NCI-H1694 treated with DMSO at 0.1 percent for 48 hours (cell line): ENCODE measurements around the gene PARP16.
A peak's percentile ranks its signal among the peaks of the same experiment; 100 is the strongest.
"Not testable (repeated sequence)": the region's sequence is repeated elsewhere in the genome, so short reads cannot be mapped to it uniquely, and the experiment has no call there.

Experiments
- DNase-seq: peaks from one replicate; lab custom pipeline; 2025; lab: John Stamatoyannopoulos, UW

PARP16 gene

DNA sequence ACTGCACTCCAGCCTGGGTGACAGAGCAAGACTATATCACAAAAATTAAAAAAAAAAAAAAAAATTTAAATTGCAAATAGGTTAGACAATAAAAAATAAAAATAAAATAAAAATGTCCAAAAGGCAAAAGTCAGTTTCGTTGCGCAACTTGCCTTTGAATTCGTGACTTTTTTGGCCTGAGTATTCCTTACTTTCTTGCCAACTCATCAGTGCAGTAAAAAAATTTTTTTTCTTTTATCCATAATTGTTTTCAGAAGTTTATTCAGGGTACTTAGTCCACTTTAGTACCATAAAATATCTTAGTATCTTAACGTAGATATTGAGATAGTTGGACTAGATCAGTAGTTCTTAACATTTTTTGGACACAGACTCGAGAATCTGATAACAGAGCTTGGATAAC is 53.0 kb downstream of the PARP16 start:
- no peak for DNase-seq

DNA sequence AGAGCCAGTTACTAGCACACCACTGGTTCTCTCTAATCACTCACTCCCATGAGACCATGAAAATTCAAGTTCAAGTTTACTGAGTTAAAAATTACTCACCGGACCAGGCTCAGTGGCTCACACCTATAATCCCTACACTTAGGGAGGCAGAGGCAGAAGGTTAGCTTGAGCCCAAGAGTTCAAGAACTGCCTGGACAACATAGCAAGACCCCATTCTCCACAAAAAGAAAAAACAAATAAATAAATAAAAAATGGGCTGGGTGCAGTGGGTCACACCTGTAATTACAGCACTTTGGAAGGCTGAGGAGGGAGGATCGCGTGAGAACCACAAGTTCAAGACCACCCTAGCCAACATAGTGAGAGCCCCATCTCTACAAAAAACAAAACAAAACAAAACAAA is 54.2 kb downstream of the PARP16 start:
- DNase-seq = no peak

DNA sequence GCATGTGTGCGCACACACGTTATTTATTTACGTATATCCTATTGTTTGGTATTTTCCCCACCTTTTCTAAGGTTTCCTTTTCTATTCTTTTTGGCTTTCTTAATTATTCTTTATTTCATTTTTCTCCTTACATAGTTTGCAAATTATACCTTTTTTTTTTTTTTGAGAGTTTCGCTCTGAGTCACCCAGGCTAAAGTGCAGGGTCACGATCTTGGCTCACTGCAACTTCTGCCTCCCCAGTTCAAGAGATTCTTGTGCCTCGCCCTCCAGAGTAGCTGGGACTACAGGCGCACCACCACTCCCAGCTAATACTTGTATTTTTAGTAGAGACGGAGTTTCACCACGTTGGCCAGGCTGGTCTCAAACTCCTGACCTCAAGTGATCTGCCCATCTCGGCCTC is 55.4 kb downstream of the PARP16 start:
- no peak for DNase-seq

DNA sequence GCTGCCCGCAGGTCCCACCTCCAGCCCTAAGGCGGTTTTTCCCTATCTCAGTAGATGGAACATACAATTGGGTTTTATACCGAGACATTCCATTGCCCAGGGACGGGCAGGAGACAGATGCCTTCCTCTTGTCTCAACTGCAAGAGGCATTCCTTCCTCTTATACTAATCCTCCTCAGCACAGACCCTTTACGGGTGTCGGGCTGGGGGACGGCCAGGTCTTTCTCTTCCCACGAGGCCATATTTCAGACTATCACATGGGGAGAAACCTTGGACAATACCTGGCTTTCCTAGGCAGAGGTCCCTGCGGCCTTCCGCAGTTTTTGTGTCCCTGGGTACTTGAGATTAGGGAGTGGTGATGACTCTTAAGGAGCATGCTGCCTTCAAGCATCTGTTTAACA is 59.8 kb downstream of the PARP16 start:
- not testable (repeated sequence) for DNase-seq

- DNase-seq = no peak
These were observed 60.5 kb downstream of the PARP16 start for GRCh38 chr15:65226221-65226620.

DNA sequence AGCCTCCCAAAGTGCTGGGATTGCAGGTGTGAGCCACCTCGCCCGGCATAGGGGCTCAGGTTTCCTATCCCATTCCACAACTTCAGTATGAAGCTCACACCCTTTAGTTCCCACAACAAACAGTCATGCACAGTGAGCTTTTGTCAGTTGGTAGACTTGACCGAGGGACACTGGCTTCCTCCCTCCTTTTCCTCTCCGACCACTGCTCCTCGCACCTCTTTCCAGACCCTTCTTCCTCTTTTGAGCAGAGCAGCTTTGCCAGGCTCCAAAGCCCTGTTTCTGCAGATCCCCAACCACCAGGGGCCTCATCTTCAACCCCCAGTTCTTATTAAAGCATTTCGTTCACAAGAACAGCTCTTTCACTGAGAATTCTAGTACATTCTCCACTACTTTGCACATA is 62.7 kb downstream of the PARP16 start:
- no peak for DNase-seq

- DNase-seq = no peak
These were observed 63.8 kb downstream of the PARP16 start for GRCh38 chr15:65222891-65223290.

- no peak for DNase-seq
These were observed 65.0 kb downstream of the PARP16 start for GRCh38 chr15:65221697-65222096.

- no peak for DNase-seq
These were observed 67.5 kb downstream of the PARP16 start for GRCh38 chr15:65219137-65219536.

- DNase-seq = no peak
These were observed 68.9 kb downstream of the PARP16 start for GRCh38 chr15:65217526-65218482.

- DNase-seq = no peak
These were observed 71.2 kb downstream of the PARP16 start for GRCh38 chr15:65215496-65215895.

- DNase-seq = no peak
These were observed 72.7 kb downstream of the PARP16 start for GRCh38 chr15:65214010-65214409.

GRCh38 chr15:65213241-65213640 is 73.4 kb downstream of the PARP16 start:
- no peak for DNase-seq

DNA sequence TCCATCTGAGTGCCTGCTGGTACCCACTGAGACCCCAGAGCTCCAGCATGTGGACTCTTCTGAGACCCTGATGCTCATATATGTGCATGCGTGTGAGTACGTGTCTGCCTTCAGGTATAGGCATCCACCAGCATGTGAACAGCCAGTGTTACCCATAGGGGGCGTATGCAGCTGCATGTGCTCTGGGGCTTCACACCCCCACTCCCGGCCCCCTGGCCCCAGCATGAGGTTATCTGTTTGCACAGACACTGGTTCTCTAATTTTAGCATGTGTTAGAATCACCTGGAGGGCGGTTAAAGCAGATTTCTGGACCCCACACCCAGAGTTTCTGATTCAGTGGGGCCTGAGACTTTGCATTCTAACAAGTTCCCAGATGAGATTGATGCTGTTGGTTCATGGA is 74.6 kb downstream of the PARP16 start:
- DNase-seq = peak; percentile 5

DNA sequence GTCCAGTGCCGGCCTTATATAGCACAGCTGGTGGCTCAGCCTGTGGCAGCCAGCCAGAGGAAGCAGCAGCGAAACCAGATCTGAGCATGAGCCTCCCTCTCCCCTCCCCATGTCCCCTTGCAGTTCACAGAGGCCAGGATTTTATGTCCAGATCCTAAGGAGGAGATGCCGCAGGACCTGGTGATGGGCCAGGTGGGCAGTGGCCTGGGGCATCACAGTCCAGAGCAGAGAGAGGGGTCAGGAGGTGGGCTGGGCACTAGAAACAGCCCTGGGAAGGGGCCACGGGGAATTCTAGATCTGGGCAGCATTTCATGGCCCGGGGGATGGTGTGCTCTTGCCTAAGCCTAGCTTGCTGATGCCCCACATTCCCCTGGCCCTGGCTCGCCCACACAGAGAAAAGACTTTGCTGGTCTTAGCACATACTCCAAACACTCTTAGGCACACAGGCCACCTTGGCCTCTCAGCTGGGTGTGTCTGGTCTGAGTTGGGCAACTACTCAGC is 75.2 kb downstream of the PARP16 start:
- DNase-seq = peak; percentile 2

- DNase-seq = no peak
These were observed 75.8 kb downstream of the PARP16 start, which contains the start of gene CILP for GRCh38 chr15:65210770-65211481. TSS of gene CILP (minus strand) at chr15:65211473. CDS start at chr15:65209755, 1,718 bp downstream.

DNA sequence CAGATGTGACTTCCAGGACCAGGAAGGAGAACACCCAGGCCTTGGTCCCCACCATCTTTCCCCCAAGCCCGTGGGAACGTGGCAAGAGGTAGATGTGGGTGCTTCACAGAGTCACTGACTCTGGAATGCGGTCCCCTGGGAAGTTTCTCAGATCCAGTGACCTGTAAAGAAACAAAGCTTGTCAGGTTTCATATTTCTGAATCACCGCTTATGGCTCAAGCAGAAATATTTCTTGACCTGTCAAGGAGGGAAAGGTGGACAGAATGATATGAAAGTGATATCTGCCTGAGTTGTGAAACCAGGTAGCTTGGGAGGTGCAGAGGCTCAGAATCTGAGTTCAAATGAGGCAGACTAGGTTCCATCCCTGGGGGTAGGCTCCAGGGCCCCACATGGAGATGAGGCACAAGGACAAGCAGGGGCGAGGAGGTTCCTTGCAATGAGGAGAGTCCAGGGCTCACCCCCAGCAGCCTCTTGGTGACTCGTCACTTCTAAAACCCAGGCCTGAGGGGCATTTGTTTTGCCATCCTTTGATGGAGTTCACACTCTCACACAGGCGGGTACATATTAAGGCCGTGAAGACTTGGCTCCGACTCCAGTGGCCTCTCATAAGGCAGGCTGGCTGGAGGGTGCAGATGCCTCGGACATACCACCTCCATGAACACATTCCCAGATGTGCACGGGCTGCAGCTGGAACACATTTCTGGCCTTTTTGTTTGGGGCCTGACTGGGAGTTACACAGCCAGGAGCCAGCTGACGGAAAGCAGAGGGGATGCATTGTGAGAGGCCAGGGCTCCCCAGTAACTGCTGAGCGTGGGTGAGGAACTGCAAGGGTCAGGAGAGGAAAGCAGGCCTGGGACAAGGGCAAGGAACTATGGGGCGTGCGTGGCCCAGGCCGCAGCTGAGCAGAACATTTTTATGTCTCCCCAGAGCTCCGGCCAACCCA is 76.7 kb downstream of the PARP16 start:
- no peak for DNase-seq

DNA sequence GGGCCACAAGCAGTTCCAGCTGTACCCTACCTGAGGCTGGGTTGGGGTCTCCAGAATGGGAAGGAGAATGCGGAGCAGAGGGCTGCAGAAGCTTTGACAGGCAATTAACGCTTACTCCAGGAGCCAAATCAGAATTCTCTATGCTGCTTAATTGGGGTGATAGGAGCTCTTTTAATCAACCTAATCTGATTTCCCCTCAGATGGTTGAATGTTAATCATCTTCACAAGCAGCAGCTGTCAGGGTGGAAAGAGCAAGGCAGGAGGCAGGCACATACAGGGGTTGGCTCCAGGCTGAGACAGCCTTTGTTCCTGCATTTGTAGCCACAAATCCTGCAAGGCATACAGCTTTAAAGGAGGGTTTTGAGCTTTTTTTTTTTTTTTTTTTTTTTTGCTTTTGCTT is 78.0 kb downstream of the PARP16 start:
- peak; percentile 16 for DNase-seq
